SU-DHL-6 (cell line): ENCODE data around the gene IDH1.

Experiments
- H2AFZ ChIP-seq: fragments of 200-600 bp; sonication (generic); 2 replicates; pipeline ENCODE4 v1.6.1; 2014; ENCODE audit warnings: low read depth, mild to moderate bottlenecking, moderate library complexity, mixed read lengths, antibody characterized with exemption, low read length; ENCODE audit not compliant: severe bottlenecking
- H3F3A ChIP-seq: fragments of 200-600 bp; shearing (Covaris generic); 2 replicates; pipeline ENCODE4 v1.6.0; 2016; ENCODE audit warnings: antibody characterized with exemption, mild to moderate bottlenecking; ENCODE audit not compliant: insufficient read depth
- H3K27ac ChIP-seq: fragments of 200-600 bp; sonication (generic); 2 replicates; pipeline ENCODE4 v1.5.1; 2016; ENCODE audit warnings: low read depth, mild to moderate bottlenecking, low read length, moderate library complexity, mixed read lengths
- H3K27me3 ChIP-seq: fragments of 200-600 bp; sonication (generic), shearing (Covaris generic); 2 replicates; pipeline ENCODE4 v1.6.0; 2014; ENCODE audit warnings: mild to moderate bottlenecking, low read length
- H3K36me3 ChIP-seq: fragments of 200-600 bp; sonication (generic); 2 replicates; pipeline ENCODE4 v1.6.1; 2014; ENCODE audit warnings: mild to moderate bottlenecking, low read length, mixed read lengths
- H3K4me2 ChIP-seq: fragments of 300-600, 200-600 bp; shearing (Covaris generic), sonication (generic); 2 replicates; pipeline ENCODE4 v1.6.0; 2014; ENCODE audit warnings: low read length, low read depth, mild to moderate bottlenecking; ENCODE audit not compliant: poor library complexity, severe bottlenecking
- H3K4me3 ChIP-seq: fragments of 200-600 bp; sonication (generic); 2 replicates; pipeline ENCODE4 v1.5.1; 2014; ENCODE audit warnings: antibody characterized with exemption, low read length, mild to moderate bottlenecking, mixed read lengths; ENCODE audit not compliant: insufficient read depth, poor library complexity, severe bottlenecking
- H3K79me2 ChIP-seq: fragments of 200-600 bp; sonication (generic); 2 replicates; pipeline ENCODE4 v1.6.1; 2014; ENCODE audit warnings: mild to moderate bottlenecking, low read length, moderate library complexity; ENCODE audit not compliant: insufficient read depth
- H3K9ac ChIP-seq: fragments of 200-600 bp; sonication (generic); 2 replicates; pipeline ENCODE4 v1.7.0; 2014; ENCODE audit warnings: mild to moderate bottlenecking, low read length
- H3K9me2 ChIP-seq: fragments of 200-600 bp; sonication (generic); replicated peaks from 2 replicates; pipeline ENCODE4 v1.6.1; 2014; ENCODE audit warnings: low read length; ENCODE audit not compliant: insufficient read depth
- H3K9me3 ChIP-seq: fragments of 200-600 bp; sonication (generic); 2 replicates; pipeline ENCODE4 v1.6.1; 2014; ENCODE audit warnings: low read length, mixed read lengths; ENCODE audit not compliant: insufficient read depth
- H4K20me1 ChIP-seq: fragments of 200-600 bp; sonication (generic); 2 replicates; pipeline ENCODE4 v1.6.1; 2014; ENCODE audit warnings: low read depth, mild to moderate bottlenecking, antibody characterized with exemption, low read length, moderate library complexity, mixed read lengths
- CTCF ChIP-seq: fragments of 200-600 bp; sonication (generic); IDR thresholded peaks from one replicate; pipeline ENCODE4 v1.5.1; 2017; ENCODE audit warnings: antibody characterized with exemption, mild to moderate bottlenecking, low read length, moderate library complexity; ENCODE audit not compliant: insufficient read depth, poor library complexity, severe bottlenecking
- EZH2phosphoT487 ChIP-seq: fragments of 200-600 bp; sonication (generic), shearing (Covaris generic); conservative IDR thresholded peaks from 2 replicates; pipeline ENCODE4 v1.6.1; 2018; ENCODE audit warnings: mild to moderate bottlenecking, antibody characterized with exemption, low read length, moderate library complexity, mixed read lengths

Gene IDH1

DNA sequence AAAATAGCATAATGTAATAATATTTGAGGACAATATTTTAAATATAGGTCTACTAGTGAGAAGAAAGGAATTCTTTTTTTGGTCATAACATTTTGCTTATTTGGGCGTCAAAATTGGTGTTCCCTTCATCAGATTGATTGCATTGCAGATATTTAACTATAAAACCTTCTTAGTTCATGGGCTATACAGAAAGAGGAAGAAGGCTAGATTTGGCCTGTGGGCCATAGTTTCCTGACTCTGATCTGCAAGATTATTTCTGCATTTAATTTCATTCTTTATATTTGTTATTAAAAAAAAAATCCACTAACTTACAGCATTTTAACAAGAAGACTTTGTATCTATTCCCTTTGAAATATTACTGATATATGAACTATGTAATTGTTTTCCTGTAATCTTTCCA, 43.1 kb upstream of the IDH1 start:
- TF ChIP-seq EZH2phosphoT487 (no peak), CTCF (no peak)
- H3K4me3 ChIP-seq: no peak overlapping the region
- no peak overlapping the region for H3K9ac ChIP-seq
- H3K27me3 ChIP-seq: no peaks in the 10 kb centered on the region
- H4K20me1 ChIP-seq: no peaks in the 10 kb centered on the region
- no peak overlapping the region for H3K4me2 ChIP-seq
- no peaks in the 10 kb centered on the region for H3K79me2 ChIP-seq
- no peak overlapping the region for H2AFZ ChIP-seq
- H3K27ac ChIP-seq: no peak overlapping the region
- H3K9me3 ChIP-seq: no peaks in the 10 kb centered on the region
- H3F3A ChIP-seq: no peaks in the 10 kb centered on the region; the same call in 1 of the 2 replicates
- H3K9me2 ChIP-seq: no peaks in the 10 kb centered on the region
- H3K36me3 ChIP-seq: peaks cover 27% of the 10 kb centered on the region; the same call in 1 of the 2 replicates

DNA sequence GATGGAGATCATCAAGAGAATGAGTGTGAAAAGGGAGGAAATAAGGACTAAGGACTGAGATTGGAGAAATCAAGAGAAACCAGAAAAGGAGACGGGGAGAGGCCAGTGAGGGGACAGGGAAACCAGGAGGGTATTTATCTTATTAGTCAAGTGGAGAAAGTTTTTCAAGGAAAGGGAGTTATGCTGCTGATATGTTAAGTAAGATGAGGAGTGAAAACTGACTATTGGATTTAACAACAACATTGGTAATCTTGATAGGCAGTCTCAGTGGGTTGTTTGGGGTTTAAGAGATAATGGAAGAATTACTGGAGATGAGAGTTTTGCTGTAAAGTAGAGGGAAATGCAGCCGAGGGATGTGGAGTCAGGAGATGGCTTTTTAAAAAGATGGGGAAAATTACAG, 41.7 kb upstream of the IDH1 start:
- H3F3A ChIP-seq: no peaks in the 10 kb centered on the region; the same call in 1 of the 2 replicates
- H3K9me3 ChIP-seq: no peaks in the 10 kb centered on the region
- no peak overlapping the region for H3K4me3 ChIP-seq
- no peaks in the 10 kb centered on the region for H3K27me3 ChIP-seq
- no peak overlapping the region for H2AFZ ChIP-seq
- no peak for TF ChIP-seq EZH2phosphoT487
- no peaks in the 10 kb centered on the region for H3K9me2 ChIP-seq
- no peak overlapping the region for H3K27ac ChIP-seq
- no peaks in the 10 kb centered on the region for H3K79me2 ChIP-seq
- peaks cover 24% of the 10 kb centered on the region; the same call in 1 of the 2 replicates for H3K36me3 ChIP-seq
- H4K20me1 ChIP-seq: no peaks in the 10 kb centered on the region
- no peak overlapping the region for H3K9ac ChIP-seq
- no peak overlapping the region for H3K4me2 ChIP-seq

- peaks cover 23% of the 10 kb centered on the region; the same call in 1 of the 2 replicates for H3K36me3 ChIP-seq
- no peaks in the 10 kb centered on the region for H3K9me2 ChIP-seq
- H2AFZ ChIP-seq: no peak overlapping the region
- H3K27ac ChIP-seq: no peak overlapping the region
- H3K79me2 ChIP-seq: no peaks in the 10 kb centered on the region
- H3F3A ChIP-seq: no peaks in the 10 kb centered on the region; the same call in 1 of the 2 replicates
- no peaks in the 10 kb centered on the region for H3K9me3 ChIP-seq
- TF ChIP-seq CTCF: no peak
- TF ChIP-seq EZH2phosphoT487: no peak
- no peaks in the 10 kb centered on the region for H3K27me3 ChIP-seq
- no peak overlapping the region for H3K4me2 ChIP-seq
- no peak overlapping the region for H3K9ac ChIP-seq
- H3K4me3 ChIP-seq: no peak overlapping the region
- no peaks in the 10 kb centered on the region for H4K20me1 ChIP-seq
These were observed 41.0 kb upstream of the IDH1 start for GRCh38 chr2:208295834-208296233.

GRCh38 chr2:208294482-208295024, 39.7 kb upstream of the IDH1 start:
- Histone ChIP-seq H2AFZ (no peak overlapping the region), H3K9me2 (no peaks in the 10 kb centered on the region), H3K36me3 (peaks cover 27% of the 10 kb centered on the region), H3K27ac (no peak overlapping the region), H3K4me3 (no peak overlapping the region), H3K9ac (no peak overlapping the region), H3K27me3 (no peaks in the 10 kb centered on the region), H3F3A (no peaks in the 10 kb centered on the region; the same call in 1 of the 2 replicates), H3K9me3 (no peaks in the 10 kb centered on the region), H3K79me2 (no peaks in the 10 kb centered on the region), H4K20me1 (no peaks in the 10 kb centered on the region), H3K4me2 (no peak overlapping the region)
- TF ChIP-seq CTCF: no peak
